ENCODE results near the gene HDX.

The HDX gene

DNA sequence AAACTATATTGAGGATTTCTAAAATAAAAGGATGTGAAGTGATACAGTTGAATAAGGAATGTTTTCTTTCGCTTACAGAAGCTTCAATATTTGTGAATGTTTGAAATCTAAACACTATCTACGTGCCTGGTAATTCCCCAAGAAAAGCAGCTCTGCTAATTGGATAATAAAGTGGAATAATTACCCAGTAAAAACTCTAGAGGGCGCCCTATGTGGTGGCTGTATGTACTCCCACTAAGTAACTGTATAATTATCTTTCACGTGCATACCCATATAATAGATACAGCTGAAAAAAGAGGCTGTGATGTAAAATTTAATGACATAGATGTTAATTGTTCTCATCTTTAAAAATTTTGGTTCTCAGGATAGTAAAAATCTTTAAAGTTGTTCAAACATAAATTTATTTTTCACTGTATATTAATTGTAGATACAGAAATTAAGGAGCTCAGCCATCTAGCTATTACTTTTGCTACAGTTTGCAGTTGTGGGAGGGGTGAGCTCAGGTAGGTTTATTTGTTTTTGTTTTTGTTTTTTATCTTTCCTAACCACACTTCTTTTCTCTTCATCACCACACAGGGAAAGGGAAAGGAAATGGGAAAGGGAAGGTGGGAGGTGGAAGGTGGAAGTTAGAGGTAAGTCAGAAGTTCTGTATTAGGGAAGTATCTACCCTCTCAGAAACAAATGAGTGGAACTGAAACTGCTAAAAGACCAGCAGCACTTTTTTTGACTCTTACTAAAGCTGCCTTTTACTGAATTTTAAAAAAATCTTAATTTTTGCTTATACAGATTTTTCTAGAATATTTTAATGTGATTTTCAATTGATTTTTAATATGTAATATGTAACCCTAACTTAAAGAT is 162.5 kb downstream of the HDX start:
- DNase-seq (ENCODE audit: low read depth) = peak; percentile 0
- TF ChIP-seq, protein P1, sequence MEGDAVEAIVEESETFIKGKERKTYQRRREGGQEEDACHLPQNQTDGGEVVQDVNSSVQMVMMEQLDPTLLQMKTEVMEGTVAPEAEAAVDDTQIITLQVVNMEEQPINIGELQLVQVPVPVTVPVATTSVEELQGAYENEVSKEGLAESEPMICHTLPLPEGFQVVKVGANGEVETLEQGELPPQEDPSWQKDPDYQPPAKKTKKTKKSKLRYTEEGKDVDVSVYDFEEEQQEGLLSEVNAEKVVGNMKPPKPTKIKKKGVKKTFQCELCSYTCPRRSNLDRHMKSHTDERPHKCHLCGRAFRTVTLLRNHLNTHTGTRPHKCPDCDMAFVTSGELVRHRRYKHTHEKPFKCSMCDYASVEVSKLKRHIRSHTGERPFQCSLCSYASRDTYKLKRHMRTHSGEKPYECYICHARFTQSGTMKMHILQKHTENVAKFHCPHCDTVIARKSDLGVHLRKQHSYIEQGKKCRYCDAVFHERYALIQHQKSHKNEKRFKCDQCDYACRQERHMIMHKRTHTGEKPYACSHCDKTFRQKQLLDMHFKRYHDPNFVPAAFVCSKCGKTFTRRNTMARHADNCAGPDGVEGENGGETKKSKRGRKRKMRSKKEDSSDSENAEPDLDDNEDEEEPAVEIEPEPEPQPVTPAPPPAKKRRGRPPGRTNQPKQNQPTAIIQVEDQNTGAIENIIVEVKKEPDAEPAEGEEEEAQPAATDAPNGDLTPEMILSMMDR (IDR thresholded peaks at IDR 0.05; ENCODE audit: insufficient read depth, low read depth, low read length, missing control alignments) = no peak
- H3K4me3 ChIP-seq (ENCODE audit: low read depth, low read length) = no peak overlapping the region

GRCh38 chrX:84336646-84337045 is 165.6 kb downstream of the HDX start:
- H3K4me3 ChIP-seq (ENCODE audit: low read depth, low read length) = no peak overlapping the region
- TF ChIP-seq, protein P1 (IDR thresholded peaks at IDR 0.05; ENCODE audit: insufficient read depth, low read depth, low read length, missing control alignments) = no peak
- DNase-seq (ENCODE audit: low read depth) = no peak

DNA sequence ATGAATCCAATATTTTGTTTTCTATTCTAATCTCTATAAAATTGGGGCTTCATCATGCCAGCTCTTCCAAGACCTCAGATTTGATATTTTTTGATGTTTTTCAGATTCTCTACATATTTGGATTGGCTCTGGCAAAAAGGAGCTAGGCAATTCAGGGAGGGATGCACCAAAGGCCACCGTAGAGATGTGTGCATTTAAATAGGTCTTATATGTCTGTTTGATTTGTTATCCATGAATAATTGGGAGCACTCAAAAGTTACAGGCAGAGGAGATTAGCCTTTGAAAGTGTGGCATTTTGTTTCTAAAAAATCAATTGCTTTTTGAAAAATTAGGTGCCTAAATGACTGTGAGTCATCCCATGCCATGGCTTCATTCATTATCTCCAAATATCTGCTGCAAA is 167.1 kb downstream of the HDX start:
- no peak for DNase-seq (ENCODE audit: low read depth)
- TF ChIP-seq, protein P1 (IDR thresholded peaks at IDR 0.05; ENCODE audit: insufficient read depth, low read depth, low read length, missing control alignments) = no peak
- H3K4me3 ChIP-seq (ENCODE audit: low read depth, low read length) = no peak overlapping the region

DNA sequence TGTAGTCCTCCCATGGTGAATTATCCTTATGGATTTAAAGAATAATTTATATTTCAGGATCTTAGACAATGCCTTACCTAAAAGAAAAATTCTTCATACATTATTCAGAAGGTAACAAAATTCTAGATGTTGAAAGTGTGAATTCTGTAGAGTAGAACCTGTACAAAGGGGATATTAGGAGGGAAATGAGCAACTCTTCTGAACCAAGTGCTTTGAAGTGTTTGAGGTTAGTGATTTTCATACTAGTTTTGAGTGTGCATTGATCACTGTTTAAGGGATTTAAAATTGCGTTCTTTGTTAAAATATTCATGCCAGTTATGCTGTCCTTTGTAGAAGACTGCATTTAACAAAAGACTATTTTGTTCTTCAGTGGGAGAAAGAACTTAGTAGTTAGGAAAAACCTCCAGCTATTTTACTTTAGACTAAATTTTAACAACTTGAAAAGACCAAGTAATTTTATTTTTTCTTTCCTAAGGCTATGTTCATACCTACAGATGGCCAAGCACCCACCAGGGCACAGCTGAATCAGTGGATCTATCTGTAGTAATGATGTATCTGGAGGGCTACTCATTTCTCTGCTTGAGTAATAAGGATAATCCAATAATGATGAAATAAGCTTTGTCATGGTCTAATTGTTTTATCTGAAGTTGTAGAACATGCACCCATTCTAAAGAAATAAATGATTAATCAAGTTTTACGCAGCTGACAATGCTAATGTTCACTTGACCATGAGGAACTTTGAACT is 180.0 kb downstream of the HDX start:
- H3K4me3 ChIP-seq (ENCODE audit: low read depth, low read length) = no peak overlapping the region
- no peak for DNase-seq (ENCODE audit: low read depth)
- TF ChIP-seq, protein P1 (IDR thresholded peaks at IDR 0.05; ENCODE audit: insufficient read depth, low read depth, low read length, missing control alignments) = no peak

- DNase-seq (ENCODE audit: low read depth) = no peak
- TF ChIP-seq, protein P1 (IDR thresholded peaks at IDR 0.05; ENCODE audit: insufficient read depth, low read depth, low read length, missing control alignments) = no peak
- no peak overlapping the region for H3K4me3 ChIP-seq (ENCODE audit: low read depth, low read length)
Observed at GRCh38 chrX:84320614-84321013, 181.6 kb downstream of the HDX start.

- no peak overlapping the region for H3K4me3 ChIP-seq (ENCODE audit: low read depth, low read length)
- TF ChIP-seq, protein P1 (IDR thresholded peaks at IDR 0.05; ENCODE audit: insufficient read depth, low read depth, low read length, missing control alignments) = no peak
- DNase-seq (ENCODE audit: low read depth) = no peak
Observed at GRCh38 chrX:84320023-84320422, 182.2 kb downstream of the HDX start.
